GM12878 (cell line): Measurements from ENCODE around the gene KRAS. TPM values are rescaled to one million over a fixed set of nuclear protein-coding genes. Genes with fewer than 3 reads are reported as not detected.

Experiments
- ATAC-seq: fragments of 200-7000 bp; cut with Tn5 transposase; 3 replicates; pipeline ENCODE4 v1.9.1; 2020; ENCODE audit warnings: mild to moderate bottlenecking, moderate library complexity
- BruUV-seq: library from RNA; stranded (reverse); fragments of 400-500 nt; replicated peaks from 2 replicates; lab custom pipeline; 2021; lab: Mats Ljungman, UMichigan
- CTCF ChIA-PET: fragments of 300-600 bp; sonication (Branson Sonifier 250); formaldehyde crosslinking; extraction: SDS; loops from one replicate; lab custom pipeline; 2021; ENCODE audit warnings: inconsistent platforms; lab: Yijun Ruan, JAX
- POLR2A ChIA-PET: fragments of 350-600 bp; formaldehyde crosslinking; extraction: SDS; loops from one replicate; lab custom pipeline; 2021; ENCODE audit warnings: inconsistent platforms; lab: Charles Lee
- RAD21 ChIA-PET: fragments of 300-600 bp; sonication (Branson Sonifier 250); formaldehyde crosslinking; loops from one replicate; lab custom pipeline; 2023; ENCODE audit warnings: antibody characterized with exemption; ENCODE audit not compliant: unreplicated experiment; lab: Charles Lee
- SMC1A ChIA-PET: fragments of 300-600 bp; sonication (Branson Sonifier 250); formaldehyde crosslinking; loops from one replicate; lab custom pipeline; 2023; ENCODE audit not compliant: unreplicated experiment, uncharacterized antibody; lab: Charles Lee
- DNase-seq: peaks from one replicate; pipeline ENCODE4 v3.0.0-alpha.2; 2011; ENCODE audit warnings: low read depth, low spot score
- FAIRE-seq: peaks from 3 replicates; lab custom pipeline; 2011; peaks lifted over from hg19 to GRCh38; lab: Jason Lieb, UNC
- H2AFZ ChIP-seq: 2 replicates; pipeline ENCODE4 v1.6.0; 2011; ENCODE audit warnings: low read depth, low read length, control low read depth; ENCODE audit not compliant: control insufficient read depth
- H3K27ac ChIP-seq: 2 replicates; pipeline ENCODE4 v1.5.1; 2011; ENCODE audit warnings: control low read depth; ENCODE audit not compliant: control insufficient read depth, insufficient read depth
- H3K27me3 ChIP-seq, 2 experiments: replicated peaks in 1 of 2; 2 replicates each; pipeline versions ENCODE4 v1.6.0 to v1.6.1; 2011; ENCODE audit warnings: low read length in 1 of 2; ENCODE audit not compliant: control insufficient read depth in 2 of 2, insufficient read depth in 2 of 2
- H3K36me3 ChIP-seq, 2 experiments: 2 replicates each; pipeline ENCODE4 v1.5.1; 2011; ENCODE audit warnings: low read length in 1 of 2; ENCODE audit not compliant: control insufficient read depth in 2 of 2, insufficient read depth in 2 of 2
- H3K4me1 ChIP-seq: 2 replicates; pipeline ENCODE4 v1.6.1; 2011; ENCODE audit warnings: mild to moderate bottlenecking, low read length, moderate library complexity, mixed read lengths; ENCODE audit not compliant: control insufficient read depth, insufficient read depth
- H3K4me2 ChIP-seq: 2 replicates; pipeline ENCODE4 v1.6.0; 2011; ENCODE audit warnings: control low read depth; ENCODE audit not compliant: control insufficient read depth, insufficient read depth
- H3K4me3 ChIP-seq: fragments of 200-600 bp; sonication (generic); 2 replicates; pipeline ENCODE4 v1.5.1; 2016
- H3K79me2 ChIP-seq: 2 replicates; pipeline ENCODE4 v1.6.0; 2011; ENCODE audit warnings: low read length; ENCODE audit not compliant: control insufficient read depth, insufficient read depth
- H3K9ac ChIP-seq: 2 replicates; pipeline ENCODE4 v1.8.0; 2011; ENCODE audit warnings: low read length, control low read depth, mixed read lengths; ENCODE audit not compliant: control insufficient read depth, insufficient read depth
- H3K9me3 ChIP-seq: replicated peaks from 3 replicates; pipeline ENCODE4 v1.5.1; 2011; ENCODE audit warnings: mild to moderate bottlenecking, low read length; ENCODE audit not compliant: control insufficient read depth, insufficient read depth
- H4K20me1 ChIP-seq: 2 replicates; pipeline ENCODE4 v1.6.0; 2011; ENCODE audit not compliant: control insufficient read depth, insufficient read depth
- BHLHE40 ChIP-seq, 2 experiments: fragments of 450-650 bp in 1 of 2; IDR thresholded peaks; 2 replicates each; pipeline ENCODE4 v1.6.1; 2011 to 2017; ENCODE audit warnings: low read depth in 2 of 2, borderline replicate concordance in 1 of 2, improper control_type of control experiment in 1 of 2, low read length in 1 of 2, mild to moderate bottlenecking in 1 of 2
- BMI1 ChIP-seq: fragments of 450-650 bp; IDR thresholded peaks from 2 replicates; pipeline ENCODE4 v1.6.1; 2016; ENCODE audit warnings: mild to moderate bottlenecking, moderate library complexity, borderline replicate concordance
- BRCA1 ChIP-seq: IDR thresholded peaks from 2 replicates; pipeline ENCODE4 v1.6.1; 2011; ENCODE audit warnings: low read depth, low read length, improper control_type of control experiment
- CHD1 ChIP-seq: IDR thresholded peaks from 2 replicates; pipeline ENCODE4 v1.6.1; 2012; ENCODE audit warnings: low read depth, low read length, improper control_type of control experiment
- CHD4 ChIP-seq: fragments of 200-600 bp; sonication (generic); IDR thresholded peaks from 2 replicates; pipeline ENCODE4 v1.6.1; 2016; ENCODE audit warnings: mild to moderate bottlenecking
- EZH2 ChIP-seq: IDR thresholded peaks from 2 replicates; pipeline ENCODE4 v1.6.1; 2012; ENCODE audit warnings: low read depth, mild to moderate bottlenecking, control low read depth, inconsistent platforms, low read length, borderline replicate concordance; ENCODE audit not compliant: control insufficient read depth
- GATAD2B ChIP-seq: fragments of 450-650 bp; conservative IDR thresholded peaks from 2 replicates; pipeline ENCODE4 v1.6.1; 2017; ENCODE audit warnings: low read depth, mild to moderate bottlenecking, moderate library complexity
- IRF3 ChIP-seq: fragments of 450-650 bp; IDR thresholded peaks from 2 replicates; pipeline ENCODE4 v1.6.1; 2014; ENCODE audit warnings: mild to moderate bottlenecking
- MEF2A ChIP-seq: IDR thresholded peaks from 2 replicates; pipeline ENCODE4 v1.6.1; 2011; ENCODE audit warnings: low read depth, mild to moderate bottlenecking, low read length, moderate library complexity; ENCODE audit not compliant: insufficient read depth
- MTA2 ChIP-seq: fragments of 450-650 bp; IDR thresholded peaks from 2 replicates; pipeline ENCODE4 v1.6.1; 2016; ENCODE audit warnings: low read depth, mild to moderate bottlenecking, moderate library complexity
- MTA3 ChIP-seq: IDR thresholded peaks from 2 replicates; pipeline ENCODE4 v1.6.1; 2012; ENCODE audit warnings: low read length, inconsistent platforms, borderline replicate concordance
- POU2F2 ChIP-seq: IDR thresholded peaks from 3 replicates; pipeline ENCODE4 v1.6.1; 2011; ENCODE audit warnings: low read depth, mild to moderate bottlenecking, low read length, borderline replicate concordance
- RCOR1 ChIP-seq: conservative IDR thresholded peaks from 2 replicates; pipeline ENCODE4 v1.6.1; 2012; ENCODE audit warnings: low read depth, low read length, improper control_type of control experiment
- RUNX3 ChIP-seq: IDR thresholded peaks from 2 replicates; pipeline ENCODE4 v1.6.1; 2012; ENCODE audit warnings: low read length, inconsistent platforms
- STAT1 ChIP-seq: fragments of 450-650 bp; conservative IDR thresholded peaks from 2 replicates; pipeline ENCODE4 v1.6.1; 2014; ENCODE audit warnings: antibody characterized with exemption, mild to moderate bottlenecking
- TCF7 ChIP-seq: IDR thresholded peaks from 2 replicates; pipeline ENCODE4 v1.6.1; 2014; ENCODE audit warnings: antibody characterized with exemption, borderline replicate concordance
- ZSCAN29 ChIP-seq: fragments of 450-650 bp; IDR thresholded peaks from 2 replicates; pipeline ENCODE4 v1.6.1; 2017; ENCODE audit warnings: mild to moderate bottlenecking, moderate library complexity
- WGBS: methylation state at CpG from one replicate; pipeline ENCODE4 v1.1.6; 2016; ENCODE audit warnings: low lambda C conversion rate; ENCODE audit not compliant: insufficient replicate concordance, insufficient coverage; ENCODE audit errors: missing lambda C conversion rate; 5-methylcytosine and 5-hydroxymethylcytosine counted together
- in situ Hi-C: fragments of 300-500 bp; cut with MboI; formaldehyde crosslinking; loops from 9 replicates; pipeline ENCODE4 v1.14.3; 2018; ENCODE audit warnings: mixed read lengths
- intact Hi-C: fragments of 100-400 bp; cut with micrococcal nuclease; formaldehyde crosslinking; loops from one replicate; pipeline ENCODE4 v1.14.2; 2022; ENCODE audit not compliant: unreplicated experiment
- polyA plus RNA-seq, 11 experiments: library from polyadenylated mRNA; depleted of rRNA in 4 of 11; unstranded in 6 of 11; stranded (reverse) in 5 of 11; fragments of >200 nt; fragmentation: Nextera tagmentation in 4 of 11; fragmentation: Illumina TruSeq in 1 of 11; extraction: Ambion mirVana in 4 of 11; extraction: Trizol in 1 of 11; gene quantifications; 1 replicate in 1 of 11; 2 replicates in 10 of 11; pipeline versions ENCODE4 v1.2.1 to v1.2.3, GENCODE V29; 2011 to 2016; ENCODE audit warnings: inconsistent platforms in 2 of 11, missing spikeins in 2 of 11, low read depth in 1 of 11
- total RNA-seq, 4 experiments: library from RNA; depleted of rRNA in 3 of 4; stranded (reverse); fragments of >200 nt in 3 of 4; fragmentation: Illumina TruSeq in 1 of 4; extraction: Trizol in 1 of 4; gene quantifications; 2 replicates each; pipeline versions ENCODE4 v1.2.1 to v1.2.3, GENCODE V29; 2013 to 2021
- TF ChIP-seq, protein P1 (sequence below): IDR thresholded peaks from 2 replicates; pipeline ENCODE4 v1.6.1; 2011; ENCODE audit warnings: borderline replicate concordance, low read depth, mild to moderate bottlenecking, moderate library complexity, low read length; ENCODE audit not compliant: insufficient read depth, poor library complexity, severe bottlenecking

KRAS gene
- total and polyA plus RNA-seq, 10 of the 15 experiments (the other 5 are each of a cell fraction or from before 2014, with no cell fraction given): 3.1 to 23.8 (median 8.0) TPM

DNA sequence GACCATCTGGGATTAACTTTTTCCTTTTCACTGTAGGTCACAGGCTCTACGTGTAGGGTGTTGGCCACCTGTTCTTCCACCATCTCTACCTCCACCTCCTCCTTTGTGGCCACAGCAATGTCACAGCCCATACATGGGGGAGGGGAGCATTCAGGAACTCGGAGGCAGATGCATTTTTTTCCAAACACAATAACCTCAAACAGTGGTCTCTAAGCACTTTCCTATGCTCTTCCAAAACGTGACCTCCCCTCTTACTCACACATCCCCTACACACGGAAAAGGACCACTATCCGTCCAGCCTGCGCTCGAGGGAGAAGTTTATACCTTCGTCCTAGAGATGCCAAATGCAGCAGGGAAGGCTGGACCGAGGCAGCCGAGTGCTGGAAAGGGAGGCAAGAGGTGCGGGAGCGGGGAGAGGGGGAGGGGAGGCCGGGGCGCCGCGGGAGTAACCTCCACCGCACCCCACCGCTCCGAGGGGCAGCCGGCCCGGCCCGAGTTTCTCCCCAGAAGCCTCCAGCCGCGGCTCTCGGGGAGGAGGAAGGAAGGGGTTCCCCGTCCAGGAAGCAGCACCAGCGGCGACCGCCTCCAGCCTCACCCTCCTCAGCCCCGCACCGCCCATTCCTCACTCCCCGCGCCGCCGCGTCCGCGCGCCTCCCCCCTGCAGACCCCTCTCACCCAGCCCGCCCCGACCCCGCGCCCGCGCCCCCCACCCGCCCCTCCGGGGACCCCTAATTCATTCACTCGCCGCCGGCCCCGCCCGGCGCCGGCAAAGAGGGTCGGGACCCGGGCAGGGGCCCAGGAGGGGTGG lies 594 bp downstream of the KRAS start (continued):
- TF ChIP-seq GATAD2B: no peak; the same call in 1 of the 2 replicates
- no peak for TF ChIP-seq MTA3
- TF ChIP-seq STAT1: no peak
- no peak for TF ChIP-seq CHD4
- TF ChIP-seq RUNX3: peak; percentile 66
- 0 out of 2 replicates have a peak, but pooled peaks have one; percentile 12 for TF ChIP-seq MTA2
- TF ChIP-seq BHLHE40 (IDR thresholded peaks at IDR 0.05; ENCODE audit: borderline replicate concordance in 1 of 2, low read depth in 2 of 2, low read length in 1 of 2): peak in 1 of 2 experiments; percentile 34; a peak in 2 of 4 replicates
- TF ChIP-seq ZSCAN29: no peak
- TF ChIP-seq POU2F2: no peak
- no peak for TF ChIP-seq BMI1
- TF ChIP-seq BRCA1: no peak
- no peak for TF ChIP-seq CHD1
- TF ChIP-seq RCOR1: no peak

GRCh38 chr12:25248732-25249131 lies 2.0 kb downstream of the KRAS start:
- Histone ChIP-seq H3K9me3 (no peaks in the 10 kb centered on the region; the same call in 1 of the 3 replicates), H3K4me3 (peak overlapping the region; percentile 98; the same call in 1 of the 2 replicates), H3K9ac (no peak overlapping the region), H3K36me3 (no peaks in the 10 kb centered on the region; a peak in 1 of 4 replicates), H3K4me1 (peaks cover 8% of the 10 kb centered on the region), H3K27ac (no peak overlapping the region), H2AFZ (no peak overlapping the region), H3K4me2 (0 out of 2 replicates have a peak overlapping the region, but pooled peaks have one; percentile 34), H3K79me2 (peaks cover 31% of the 10 kb centered on the region), H3K27me3 (no peaks in the 10 kb centered on the region), H4K20me1 (no peaks in the 10 kb centered on the region)
- no TSS peak for BruUV-seq
- SMC1A ChIA-PET: interaction anchor here (0.7 to 1.4 kb wide), 10 partner anchors 12 to 1465 kb away, joined by 3 to 12 read pairs (median 4); no protein-coding TSS in a partner anchor
- no peak for ATAC-seq
- POLR2A ChIA-PET: interaction anchor here (0.7 to 1.6 kb wide), 3 partner anchors 14 to 76 kb away, joined by 3 to 6 read pairs (median 3); no protein-coding TSS in a partner anchor
- RAD21 ChIA-PET: interaction anchor here (0.7 kb wide), 1 partner anchor 11 kb away, joined by 3 read pairs; no protein-coding TSS in a partner anchor
- FAIRE-seq: no peak
- CTCF ChIA-PET: interaction anchor here (0.9 to 1.3 kb wide), 2 partner anchors 8 to 117 kb away, joined by 3 to 7 read pairs; no protein-coding TSS in a partner anchor
- WGBS: 96% methylated on average over 1 of the region's 1 CpG
- in situ Hi-C loops: no loop called here
- DNase-seq: no peak
- intact Hi-C loops: no loop called here
- no peak for TF ChIP-seq EZH2
- TF ChIP-seq IRF3: no peak
- TF ChIP-seq TCF7: no peak
- TF ChIP-seq, protein P1, sequence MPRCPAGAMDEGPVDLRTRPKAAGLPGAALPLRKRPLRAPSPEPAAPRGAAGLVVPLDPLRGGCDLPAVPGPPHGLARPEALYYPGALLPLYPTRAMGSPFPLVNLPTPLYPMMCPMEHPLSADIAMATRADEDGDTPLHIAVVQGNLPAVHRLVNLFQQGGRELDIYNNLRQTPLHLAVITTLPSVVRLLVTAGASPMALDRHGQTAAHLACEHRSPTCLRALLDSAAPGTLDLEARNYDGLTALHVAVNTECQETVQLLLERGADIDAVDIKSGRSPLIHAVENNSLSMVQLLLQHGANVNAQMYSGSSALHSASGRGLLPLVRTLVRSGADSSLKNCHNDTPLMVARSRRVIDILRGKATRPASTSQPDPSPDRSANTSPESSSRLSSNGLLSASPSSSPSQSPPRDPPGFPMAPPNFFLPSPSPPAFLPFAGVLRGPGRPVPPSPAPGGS: no peak
- TF ChIP-seq MEF2A: no peak
- TF ChIP-seq STAT1: no peak
